HCT116 (cell line): ENCODE results near the gene UBE2L6.

ENCODE experiments used
- ATF3 ChIP-seq: IDR thresholded peaks from 2 replicates; pipeline ENCODE4 v1.6.1; 2012
- CTCF ChIP-seq, 3 experiments: fragments of 200-600 bp in 1 of 3; sonication (generic) in 1 of 3; IDR thresholded peaks in 2 of 3; conservative IDR thresholded peaks in 1 of 3; 2 replicates each; pipeline ENCODE4 v1.5.1; 2012 to 2017; ENCODE audit warnings: low read depth in 2 of 3, low read length in 2 of 3, antibody characterized with exemption in 1 of 3, borderline replicate concordance in 1 of 3, control low read depth in 1 of 3, mild to moderate bottlenecking in 1 of 3, mixed read lengths in 1 of 3, mixed run types in 1 of 3, moderate library complexity in 1 of 3; ENCODE audit not compliant: insufficient read depth in 1 of 3
- RAD21 ChIP-seq: IDR thresholded peaks from 2 replicates; pipeline ENCODE4 v1.6.1; 2012; ENCODE audit warnings: low read depth, mild to moderate bottlenecking
- SP1 ChIP-seq: IDR thresholded peaks from 2 replicates; pipeline ENCODE4 v1.6.1; 2012; ENCODE audit warnings: low read depth
- SRF ChIP-seq: IDR thresholded peaks from 2 replicates; pipeline ENCODE4 v1.6.1; 2012; ENCODE audit warnings: low read depth
- ZNF274 ChIP-seq: fragments of 200-500 bp; sonication (Bioruptor generic); IDR thresholded peaks from 2 replicates; pipeline ENCODE4 v1.6.1; 2014; ENCODE audit warnings: mild to moderate bottlenecking, low read depth, low read length, inconsistent platforms
- TF ChIP-seq, protein P1 (sequence below): IDR thresholded peaks from 2 replicates; pipeline ENCODE4 v1.6.1; 2012

DNA sequence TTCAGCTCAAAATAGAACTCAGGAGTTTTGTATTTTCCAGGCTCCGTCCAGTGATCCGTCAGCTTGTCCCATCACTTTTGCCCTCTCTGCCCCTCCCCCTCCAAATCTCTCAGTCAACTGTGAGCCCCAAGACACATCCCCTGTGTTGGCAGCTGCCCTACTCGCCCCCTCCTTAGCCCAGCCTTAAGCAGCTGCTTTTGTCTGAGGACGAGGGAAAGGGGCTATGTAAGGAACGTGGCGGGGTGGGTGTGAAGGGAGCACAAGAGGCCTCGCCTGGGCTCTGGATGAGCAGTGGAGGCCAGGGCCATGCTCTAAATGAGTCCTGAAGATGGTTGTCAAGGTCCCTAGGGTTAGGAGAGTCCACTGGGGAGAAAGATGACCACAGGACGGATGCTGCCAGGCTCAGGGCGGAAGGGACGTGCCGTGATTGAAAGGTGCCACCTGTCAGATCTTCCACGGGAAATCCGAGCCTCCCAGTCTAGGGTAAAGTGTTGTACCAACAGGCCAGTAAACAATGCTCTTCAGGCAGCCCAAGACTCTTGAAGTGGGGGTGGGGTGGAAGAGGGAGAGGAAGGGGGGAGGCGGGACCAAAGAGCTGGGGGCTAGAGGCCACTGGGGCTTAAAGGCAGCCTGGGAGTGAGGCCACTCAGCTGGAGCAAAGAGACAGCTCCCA is 30.4 kb downstream of the UBE2L6 start, which contains the start of gene SMTNL1:
- no peak for TF ChIP-seq CTCF (IDR thresholded peaks at IDR 0.05 in 2 of 3, conservative IDR thresholded peaks at IDR 0.05 in 1 of 3; ENCODE audit: borderline replicate concordance in 1 of 3, insufficient read depth in 1 of 3, low read depth in 2 of 3, low read length in 2 of 3)
- TF ChIP-seq ATF3: no peak
- TF ChIP-seq RAD21: no peak
- TF ChIP-seq, protein P1, sequence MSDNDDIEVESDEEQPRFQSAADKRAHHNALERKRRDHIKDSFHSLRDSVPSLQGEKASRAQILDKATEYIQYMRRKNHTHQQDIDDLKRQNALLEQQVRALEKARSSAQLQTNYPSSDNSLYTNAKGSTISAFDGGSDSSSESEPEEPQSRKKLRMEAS: no peak
- no peak for TF ChIP-seq SRF
- TF ChIP-seq SP1: no peak
- TF ChIP-seq ZNF274: no peak
